Endodermal cell (in vitro differentiated cells): ENCODE measurements around the gene TCFL5. TPM values are rescaled to one million over a fixed set of nuclear protein-coding genes. Genes with fewer than 3 reads are reported as not detected.

Experiments used
- DNase-seq: peaks from one replicate; pipeline ENCODE4 v3.0.0-alpha.2; 2017
- H3K27ac ChIP-seq: 2 replicates; pipeline ENCODE4 v1.5.1; 2013; ENCODE audit warnings: mild to moderate bottlenecking, low read depth, low read length, moderate library complexity
- H3K27me3 ChIP-seq: 2 replicates; pipeline ENCODE4 v1.6.1; 2013; ENCODE audit warnings: mild to moderate bottlenecking, low read length, moderate library complexity; ENCODE audit not compliant: insufficient read depth, control insufficient read depth, poor library complexity, severe bottlenecking
- H3K36me3 ChIP-seq: 2 replicates; pipeline ENCODE4 v1.7.0; 2013; ENCODE audit warnings: mild to moderate bottlenecking, low read length, moderate library complexity; ENCODE audit not compliant: control insufficient read depth, insufficient read depth
- H3K4me1 ChIP-seq: one replicate; pipeline ENCODE4 v1.7.0; 2013; ENCODE audit warnings: low read length; ENCODE audit not compliant: control insufficient read depth, insufficient read depth
- H3K4me3 ChIP-seq: 2 replicates; pipeline ENCODE4 v1.5.1; 2013; ENCODE audit warnings: mild to moderate bottlenecking, low read length, moderate library complexity
- H3K9ac ChIP-seq: 2 replicates; pipeline ENCODE4 v1.6.1; 2013; ENCODE audit warnings: mild to moderate bottlenecking, low read length, moderate library complexity; ENCODE audit not compliant: poor library complexity, severe bottlenecking; ENCODE audit errors: extremely low read depth
- H3K9me3 ChIP-seq: 2 replicates; pipeline ENCODE4 v1.6.1; 2013; ENCODE audit warnings: mild to moderate bottlenecking, low read length, moderate library complexity; ENCODE audit not compliant: control insufficient read depth
- H3K27ac Mint-ChIP-seq: 2 replicates; pipeline ENCODE4 v1.8.0; 2020; ENCODE audit warnings: mixed read lengths
- H3K27me3 Mint-ChIP-seq: 2 replicates; pipeline ENCODE4 v1.8.0; 2021; ENCODE audit warnings: mild to moderate bottlenecking, mixed read lengths; ENCODE audit not compliant: insufficient read depth
- H3K36me3 Mint-ChIP-seq: 2 replicates; pipeline ENCODE4 v1.8.0; 2020; ENCODE audit warnings: low read depth, mixed read lengths
- H3K4me1 Mint-ChIP-seq: 2 replicates; pipeline ENCODE4 v1.8.0; 2020; ENCODE audit warnings: mixed read lengths
- H3K4me3 Mint-ChIP-seq: 2 replicates; pipeline ENCODE4 v1.8.0; 2020; ENCODE audit warnings: mild to moderate bottlenecking, moderate library complexity, mixed read lengths
- H3K9me3 Mint-ChIP-seq: 2 replicates; pipeline ENCODE4 v1.8.0; 2020; ENCODE audit warnings: mild to moderate bottlenecking, mixed read lengths
- CTCF ChIP-seq: fragments of 200-600 bp; sonication (generic); conservative IDR thresholded peaks from 2 replicates; pipeline ENCODE4 v1.5.0; 2021; ENCODE audit warnings: antibody characterized with exemption, mild to moderate bottlenecking
- WGBS, 2 experiments: methylation state at CpG; one replicate each; pipeline versions ENCODE4 v1.1.5 to v1.1.7; 2013; ENCODE audit warnings: missing lambda C conversion rate in 2 of 2, mixed read lengths in 1 of 2; ENCODE audit not compliant: insufficient coverage in 1 of 2, insufficient read length in 1 of 2; 5-methylcytosine and 5-hydroxymethylcytosine counted together
- total RNA-seq, 2 donors: library from RNA; stranded (reverse); fragmentation: NEBNext Ultra II Directional in 1 of 2; extraction: Animal tissue kit (Norgen Biotek cat#: 25700) in 1 of 2; gene quantifications; 2 replicates in 1 of 2; 3 replicates in 1 of 2; pipeline ENCODE4 v1.2.1, GENCODE V29; 2021

TCFL5 gene
- total RNA-seq, 2 donors from 2014 or later: 15.8 to 17.4 TPM

GRCh38 chr20:62891111-62891510 is 29.5 kb upstream of the TCFL5 start:
- DNase-seq: no peak
- Histone ChIP-seq H3K27ac (no peak overlapping the region), H3K9ac (no peak overlapping the region), H3K27me3 (no peaks in the 10 kb centered on the region), H3K36me3 (peaks cover 99% of the 10 kb centered on the region), H3K4me1 (no peaks in the 10 kb centered on the region), H3K9me3 (no peaks in the 10 kb centered on the region), H3K4me3 (no peak overlapping the region)
- H3K27ac Mint-ChIP-seq: peak overlapping the region; percentile 10
- no peaks in the 10 kb centered on the region for H3K9me3 Mint-ChIP-seq
- no peaks in the 10 kb centered on the region for H3K27me3 Mint-ChIP-seq
- H3K4me1 Mint-ChIP-seq: no peaks in the 10 kb centered on the region
- 92 to 97% methylated on average over 13 to 15 of the region's 15 CpGs for WGBS, 2 experiments
- TF ChIP-seq CTCF: no peak
- peaks cover 100% of the 10 kb centered on the region for H3K36me3 Mint-ChIP-seq
- H3K4me3 Mint-ChIP-seq: no peak overlapping the region

GRCh38 chr20:62890444-62890843 is 28.8 kb upstream of the TCFL5 start:
- Mint-ChIP-seq H3K36me3 (peaks cover 93% of the 10 kb centered on the region), H3K27ac (peak overlapping the region; percentile 10), H3K4me1 (no peaks in the 10 kb centered on the region), H3K9me3 (no peaks in the 10 kb centered on the region), H3K4me3 (no peak overlapping the region), H3K27me3 (no peaks in the 10 kb centered on the region)
- 96% methylated on average over 7 of the region's 7 CpGs for WGBS, 2 experiments
- Histone ChIP-seq H3K36me3 (peaks cover 96% of the 10 kb centered on the region), H3K4me1 (no peaks in the 10 kb centered on the region), H3K4me3 (no peak overlapping the region), H3K9me3 (no peaks in the 10 kb centered on the region), H3K27me3 (no peaks in the 10 kb centered on the region), H3K27ac (no peak overlapping the region), H3K9ac (no peak overlapping the region)
- no peak for DNase-seq
- no peak for TF ChIP-seq CTCF

- no peaks in the 10 kb centered on the region for H3K27me3 Mint-ChIP-seq
- H3K27ac ChIP-seq: no peak overlapping the region
- peaks cover 87% of the 10 kb centered on the region for H3K36me3 Mint-ChIP-seq
- no peaks in the 10 kb centered on the region for H3K4me1 ChIP-seq
- no peaks in the 10 kb centered on the region for H3K9me3 Mint-ChIP-seq
- H3K27me3 ChIP-seq: no peaks in the 10 kb centered on the region
- no peak for TF ChIP-seq CTCF
- DNase-seq: no peak
- 96 to 97% methylated on average over 8 to 9 of the region's 9 CpGs for WGBS, 2 experiments
- H3K27ac Mint-ChIP-seq: no peak overlapping the region
- no peaks in the 10 kb centered on the region for H3K4me1 Mint-ChIP-seq
- H3K36me3 ChIP-seq: peaks cover 90% of the 10 kb centered on the region
- H3K9ac ChIP-seq: no peak overlapping the region
- no peak overlapping the region for H3K4me3 ChIP-seq
- H3K4me3 Mint-ChIP-seq: no peak overlapping the region
- no peaks in the 10 kb centered on the region for H3K9me3 ChIP-seq
Measured at GRCh38 chr20:62889871-62890270, 28.2 kb upstream of the TCFL5 start.
